Nephron progenitor cell (in vitro differentiated cells): ENCODE data around the gene EGFLAM.
"Not testable (repeated sequence)": the region's sequence is repeated elsewhere in the genome, so short reads cannot be mapped to it uniquely, and the experiment has no call there.

Source experiments
- DNase-seq: peaks from one replicate; pipeline ENCODE4 v3.0.0; 2021
- H3K27ac Mint-ChIP-seq: 2 replicates; pipeline ENCODE4 v1.8.0; 2021; ENCODE audit warnings: mild to moderate bottlenecking, moderate library complexity, mixed read lengths
- H3K27me3 Mint-ChIP-seq: 2 replicates; pipeline ENCODE4 v1.8.0; 2021; ENCODE audit warnings: mild to moderate bottlenecking, low read depth, mixed read lengths; ENCODE audit not compliant: poor library complexity
- H3K36me3 Mint-ChIP-seq: 2 replicates; pipeline ENCODE4 v1.8.0; 2021; ENCODE audit warnings: low read depth, mixed read lengths
- H3K4me1 Mint-ChIP-seq: 2 replicates; pipeline ENCODE4 v1.8.0; 2021; ENCODE audit warnings: mixed read lengths
- H3K4me3 Mint-ChIP-seq: 2 replicates; pipeline ENCODE4 v1.8.0; 2021; ENCODE audit warnings: mild to moderate bottlenecking, moderate library complexity, mixed read lengths
- H3K9me3 Mint-ChIP-seq: 2 replicates; pipeline ENCODE4 v1.8.0; 2021; ENCODE audit warnings: mild to moderate bottlenecking, moderate library complexity, mixed read lengths
- CTCF ChIP-seq: fragments of 200-600 bp; sonication (generic); IDR thresholded peaks from 2 replicates; pipeline ENCODE4 v1.5.0; 2021; ENCODE audit warnings: antibody characterized with exemption

The EGFLAM gene

GRCh38 chr5:38331831-38332230 is 73.5 kb downstream of the EGFLAM start:
- H3K4me1 Mint-ChIP-seq = no peaks in the 10 kb centered on the region
- DNase-seq = no peak
- no peak overlapping the region for H3K27ac Mint-ChIP-seq
- no peak for TF ChIP-seq CTCF
- H3K27me3 Mint-ChIP-seq = no peaks in the 10 kb centered on the region
- peaks cover 25% of the 10 kb centered on the region for H3K9me3 Mint-ChIP-seq
- H3K36me3 Mint-ChIP-seq = peaks cover 11% of the 10 kb centered on the region
- H3K4me3 Mint-ChIP-seq = no peak overlapping the region

DNA sequence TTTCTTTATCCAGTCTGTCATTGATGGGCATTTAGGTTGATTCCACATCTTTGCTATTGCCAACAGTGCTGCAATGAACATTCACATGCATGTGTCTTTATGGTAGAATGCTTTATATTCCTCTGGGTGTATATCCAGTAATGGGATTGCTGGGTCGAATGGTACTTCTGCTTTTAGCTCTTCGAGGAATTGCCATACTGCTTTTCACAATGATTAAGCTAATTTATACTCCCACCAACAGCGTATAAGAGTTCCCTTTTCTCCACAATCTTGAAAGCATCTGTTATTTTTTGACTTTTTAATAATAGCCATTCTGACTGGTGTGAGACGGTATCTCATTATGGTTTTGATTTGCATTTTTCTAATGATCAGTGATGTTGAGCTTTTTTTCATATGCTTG is 74.8 kb downstream of the EGFLAM start:
- not testable (repeated sequence) for H3K27ac Mint-ChIP-seq, H3K27me3 Mint-ChIP-seq, H3K4me1 Mint-ChIP-seq, DNase-seq, H3K4me3 Mint-ChIP-seq
- Mint-ChIP-seq H3K9me3 (peaks cover 25% of the 10 kb centered on the region), H3K36me3 (peaks cover 11% of the 10 kb centered on the region)

DNA sequence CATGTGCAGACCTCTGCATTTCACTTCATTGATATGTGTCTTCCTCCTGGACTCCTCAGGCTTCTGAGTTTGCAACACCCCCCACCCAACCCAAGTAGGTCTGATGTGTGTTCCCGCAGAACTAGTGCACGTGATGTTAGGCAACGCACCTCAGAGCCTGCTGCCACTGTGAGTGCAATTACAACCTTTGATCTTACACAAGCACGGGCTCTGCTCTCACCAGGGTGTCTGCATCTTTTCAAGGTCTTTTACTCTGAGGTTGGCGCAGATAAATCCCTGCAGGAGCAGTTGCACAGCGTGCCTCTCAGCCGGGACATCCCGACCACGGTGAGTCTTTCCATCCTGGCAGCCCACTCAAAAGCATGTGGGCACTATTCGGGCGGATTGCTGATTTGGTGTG is 80.1 kb downstream of the EGFLAM start:
- Mint-ChIP-seq H3K4me3 (no peak overlapping the region), H3K27ac (peak overlapping the region; percentile 59), H3K4me1 (peaks cover 19% of the 10 kb centered on the region), H3K36me3 (peaks cover 4% of the 10 kb centered on the region), H3K27me3 (peaks cover 3% of the 10 kb centered on the region), H3K9me3 (peaks cover 6% of the 10 kb centered on the region)
- DNase-seq = no peak
- no peak for TF ChIP-seq CTCF

- no peaks in the 10 kb centered on the region for H3K36me3 Mint-ChIP-seq
- peak overlapping the region; percentile 58 for H3K27ac Mint-ChIP-seq
- no peak overlapping the region for H3K4me3 Mint-ChIP-seq
These were observed 81.1 kb downstream of the EGFLAM start for GRCh38 chr5:38339446-38339845.

DNA sequence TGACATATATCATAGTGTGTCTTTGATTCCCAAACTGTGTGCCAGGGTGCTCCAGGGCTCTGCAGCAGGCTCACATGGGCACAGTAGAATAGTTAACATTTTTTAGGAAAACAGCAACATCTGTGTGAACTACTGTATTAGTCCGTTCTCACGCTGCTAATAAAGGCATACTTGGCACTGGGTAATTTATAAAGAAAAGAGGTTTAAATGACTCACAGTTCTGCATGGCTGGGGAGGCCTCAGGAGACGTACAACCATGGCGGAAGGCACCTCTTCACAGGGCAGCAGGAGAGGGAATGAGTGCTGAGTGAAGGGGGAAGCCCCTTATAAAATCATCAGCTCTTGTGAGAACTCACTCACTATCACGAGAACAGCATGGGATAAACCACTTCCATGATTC is 82.7 kb downstream of the EGFLAM start:
- H3K4me3 Mint-ChIP-seq = no peak overlapping the region

More at GRCh38 chr5:38339446-38339845, 81.1 kb downstream of the EGFLAM start:
- DNase-seq = no peak
- no peak for TF ChIP-seq CTCF
- Mint-ChIP-seq H3K4me1 (peaks cover 19% of the 10 kb centered on the region), H3K27me3 (peaks cover 3% of the 10 kb centered on the region), H3K9me3 (peaks cover 3% of the 10 kb centered on the region)

GRCh38 chr5:38341641-38342040 is 83.3 kb downstream of the EGFLAM start:
- H3K27me3 Mint-ChIP-seq = peaks cover 3% of the 10 kb centered on the region
- no peak for DNase-seq
- no peaks in the 10 kb centered on the region for H3K36me3 Mint-ChIP-seq
- no peaks in the 10 kb centered on the region for H3K9me3 Mint-ChIP-seq
- no peak overlapping the region for H3K4me3 Mint-ChIP-seq
- H3K27ac Mint-ChIP-seq = no peak overlapping the region
- H3K4me1 Mint-ChIP-seq = peaks cover 19% of the 10 kb centered on the region
- no peak for TF ChIP-seq CTCF

More for the DNA sequence above, 82.7 kb downstream of the EGFLAM start:
- Mint-ChIP-seq H3K9me3 (no peaks in the 10 kb centered on the region), H3K4me1 (peaks cover 19% of the 10 kb centered on the region), H3K36me3 (no peaks in the 10 kb centered on the region), H3K27me3 (peaks cover 3% of the 10 kb centered on the region), H3K27ac (no peak overlapping the region)
- no peak for TF ChIP-seq CTCF
- DNase-seq = no peak
